Measurements from ENCODE around the gene ZFY. TPM values are rescaled to one million over a fixed set of nuclear protein-coding genes. Genes with fewer than 3 reads are reported as not detected.

ZFY gene
- 10 to 100 TPM in 1 of 2 donors, not detected in 1; 13.6 TPM for total RNA-seq
- long read RNA-seq = 0 reads

- ATAC-seq = peak in 1 of 2 donors; percentile 91
- intact Hi-C loops (cut with DNase I) = no loop called here
- no peak for DNase-seq
Observed at GRCh38 chrY:2934861-2935715, at the start of gene ZFY. TSS of gene ZFY (plus strand) at chrY:2935381. CDS start at chrY:2953937, 18,556 bp downstream.

DNA sequence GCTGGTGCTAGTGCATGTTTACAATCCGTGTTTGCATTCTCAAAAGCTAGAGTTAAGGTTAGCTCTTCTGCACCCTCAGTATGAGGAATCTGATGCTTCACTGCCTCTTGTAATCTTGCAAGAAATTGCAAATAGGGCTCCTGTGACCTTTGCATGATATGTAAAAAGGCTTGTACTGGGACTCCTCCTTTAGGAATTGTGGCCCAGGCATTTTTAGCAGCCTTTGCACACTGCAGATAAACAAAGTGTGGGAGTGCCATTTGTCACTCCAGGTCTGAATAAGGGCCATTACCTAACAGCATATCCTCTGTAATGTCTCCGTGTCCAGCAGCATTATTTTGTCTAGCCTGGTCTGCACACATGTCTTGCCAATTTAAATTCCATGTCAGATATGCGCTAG is 49.3 kb upstream of the ZFY start:
- intact Hi-C loops (cut with DNase I) = no loop called here
- no peak for ATAC-seq
- DNase-seq = no peak

- intact Hi-C loops (cut with DNase I) = no loop called here
- ATAC-seq (no peak), DNase-seq (no peak)
Observed at GRCh38 chrY:2887386-2887785, 47.8 kb upstream of the ZFY start.

- ATAC-seq (no peak), DNase-seq (no peak)
- intact Hi-C loops (cut with DNase I) = no loop called here
Observed at GRCh38 chrY:2887955-2888354, 47.2 kb upstream of the ZFY start.

GRCh38 chrY:2893471-2893870 is 41.7 kb upstream of the ZFY start:
- intact Hi-C loops (cut with DNase I) = no loop called here
- DNase-seq (no peak), ATAC-seq (peak in 1 of 2 donors; percentile 51)

DNA sequence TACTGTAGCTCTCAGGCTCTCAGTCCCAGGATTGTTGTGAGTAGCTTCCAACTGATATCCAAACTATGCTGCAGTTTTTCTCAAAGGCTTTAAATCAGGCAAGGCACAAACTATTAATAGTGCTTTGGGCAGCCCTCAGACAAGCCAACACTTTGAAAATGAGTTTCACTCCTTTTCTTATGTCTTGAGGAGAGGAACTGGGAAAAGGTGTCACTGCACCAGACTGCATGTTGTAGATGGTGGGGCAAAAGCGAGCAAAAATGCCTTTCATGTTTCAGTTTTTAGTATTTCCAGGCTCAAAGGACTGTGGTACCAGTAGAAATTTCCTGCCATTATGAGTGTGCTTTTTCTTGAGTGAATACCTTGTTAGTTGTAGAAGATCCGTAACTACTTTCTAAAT is 39.1 kb upstream of the ZFY start:
- intact Hi-C loops (cut with DNase I) = no loop called here
- ATAC-seq = no peak
- DNase-seq = no peak

GRCh38 chrY:2907356-2907755 is 27.8 kb upstream of the ZFY start:
- DNase-seq = no peak
- no peak for ATAC-seq
- intact Hi-C loops (cut with DNase I) = no loop called here

DNA sequence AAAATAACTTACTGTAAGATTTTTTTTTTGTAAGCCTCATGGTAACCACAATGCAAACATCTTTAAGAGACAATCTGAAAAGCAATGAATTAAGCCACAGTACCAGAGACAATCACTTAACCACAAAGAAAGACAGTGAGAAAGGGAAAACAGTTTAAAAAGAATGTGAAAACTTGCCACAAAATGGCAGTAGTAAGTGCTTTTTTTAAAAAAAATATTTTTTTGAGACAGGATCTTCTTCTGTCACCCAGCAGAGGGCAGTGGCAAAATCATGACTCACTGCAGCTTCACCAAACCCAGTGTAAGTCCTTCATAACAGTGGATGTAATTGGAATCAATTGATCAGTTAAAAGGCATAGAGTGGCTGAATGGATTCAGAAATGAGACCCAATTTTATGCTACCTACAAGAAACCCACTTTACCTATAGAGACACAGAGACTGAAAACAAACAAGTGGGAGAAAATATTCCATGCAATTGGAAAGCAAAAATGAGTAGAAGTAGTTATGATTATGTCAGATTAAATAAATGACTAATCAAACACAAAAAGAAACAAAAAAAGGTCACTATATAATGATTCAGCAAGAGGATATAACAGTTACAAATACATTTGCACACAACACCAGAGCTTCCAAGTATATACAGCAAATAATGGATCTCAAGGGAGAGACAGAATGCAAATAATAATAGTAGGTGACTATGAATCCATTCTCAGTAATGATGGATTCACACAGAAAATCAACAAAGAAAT is 21.9 kb upstream of the ZFY start:
- DNase-seq = no peak
- intact Hi-C loops (cut with DNase I) = no loop called here
- ATAC-seq = no peak

DNA sequence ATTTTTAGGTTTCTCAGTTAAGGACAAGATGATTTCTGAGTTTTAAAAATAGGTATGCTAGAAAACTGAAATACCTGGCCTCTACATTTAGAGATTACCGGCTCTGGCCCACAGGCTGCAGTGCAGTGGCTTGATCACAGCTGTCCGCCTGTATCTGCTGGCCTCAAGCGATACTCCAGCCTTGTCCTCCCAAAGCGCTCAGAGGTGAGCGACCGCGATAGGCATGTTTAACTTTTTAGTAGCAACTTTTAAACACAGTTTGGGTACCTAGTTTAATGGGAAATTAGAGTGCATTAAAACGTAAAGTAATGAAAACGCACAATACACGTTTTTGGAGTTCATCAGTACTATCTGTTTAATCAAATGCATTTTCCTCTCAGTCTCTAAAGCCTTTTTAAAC is 1.1 kb upstream of the ZFY start:
- DNase-seq = no peak
- ATAC-seq = no peak
- intact Hi-C loops (cut with DNase I) = no loop called here

GRCh38 chrY:2935716-2936435 is 695 bp downstream of the ZFY start:
- intact Hi-C loops (cut with DNase I) = no loop called here
- peak in 1 of 2 donors; percentile 92 for ATAC-seq
- DNase-seq = no peak

- intact Hi-C loops (cut with DNase I) = no loop called here
- ATAC-seq = no peak
Observed at GRCh38 chrY:2936436-2936750, 1.2 kb downstream of the ZFY start.

DNA sequence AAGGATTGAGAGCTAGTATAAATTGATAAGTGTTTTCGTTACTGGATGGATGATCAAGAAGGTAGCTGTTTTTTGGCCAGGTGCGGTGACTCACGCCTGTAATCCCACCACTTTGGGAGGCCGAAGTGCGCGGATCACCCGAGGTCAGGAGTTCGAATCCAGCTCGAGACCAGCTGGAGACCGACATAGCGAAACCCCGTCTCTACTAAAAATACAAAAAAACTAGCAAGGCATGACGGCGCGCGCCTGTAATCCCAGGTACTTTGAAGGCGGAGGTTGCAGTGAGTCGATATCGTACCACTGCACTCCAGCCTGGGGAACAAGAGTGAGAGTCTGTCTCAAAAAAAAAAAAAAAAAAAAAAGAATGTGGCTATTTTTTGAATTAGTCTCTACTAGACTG is 2.0 kb downstream of the ZFY start:
- intact Hi-C loops (cut with DNase I) = no loop called here
- no peak for ATAC-seq

More at GRCh38 chrY:2936436-2936750, 1.2 kb downstream of the ZFY start:
- no peak for DNase-seq

DNA sequence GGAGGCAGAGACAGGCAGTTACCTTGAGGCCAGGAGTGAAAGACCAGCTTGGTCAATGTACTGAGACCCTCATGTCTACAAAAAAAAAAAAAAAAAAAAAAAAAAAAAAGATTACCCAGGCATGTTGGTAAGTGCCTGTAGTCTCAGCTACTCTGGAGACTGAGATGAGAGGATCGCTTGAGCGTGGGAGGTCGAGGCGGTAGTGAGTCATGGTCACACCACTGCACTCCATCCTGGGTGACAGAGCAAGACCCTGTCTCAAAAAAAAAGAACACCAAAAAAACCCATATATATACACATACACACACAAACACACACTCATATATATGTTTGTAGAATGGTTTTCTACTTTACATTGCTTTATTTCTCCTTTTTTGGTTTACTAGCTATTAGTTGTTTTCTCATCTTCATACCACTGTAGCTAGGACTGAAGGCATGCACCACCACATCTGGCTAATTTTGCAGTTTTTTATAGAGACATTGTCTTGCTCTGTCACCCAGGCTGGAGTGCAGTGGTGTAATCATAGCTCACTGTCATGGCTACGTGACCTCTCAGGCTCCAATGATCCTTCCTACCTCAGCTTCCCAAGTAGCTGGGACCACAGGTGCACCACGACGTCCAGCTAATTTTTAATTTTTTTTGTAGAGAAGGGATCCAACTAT is 14.5 kb downstream of the ZFY start:
- ATAC-seq (no peak), DNase-seq (no peak)
- intact Hi-C loops (cut with DNase I) = no loop called here

More for the DNA sequence above, 2.0 kb downstream of the ZFY start:
- DNase-seq = no peak

- DNase-seq (no peak), ATAC-seq (no peak)
- intact Hi-C loops (cut with DNase I) = no loop called here
Observed at GRCh38 chrY:2950655-2951054, 15.5 kb downstream of the ZFY start.

- intact Hi-C loops (cut with DNase I) = no loop called here
- no peak for ATAC-seq
Observed at GRCh38 chrY:2952912-2953311, 17.7 kb downstream of the ZFY start.

DNA sequence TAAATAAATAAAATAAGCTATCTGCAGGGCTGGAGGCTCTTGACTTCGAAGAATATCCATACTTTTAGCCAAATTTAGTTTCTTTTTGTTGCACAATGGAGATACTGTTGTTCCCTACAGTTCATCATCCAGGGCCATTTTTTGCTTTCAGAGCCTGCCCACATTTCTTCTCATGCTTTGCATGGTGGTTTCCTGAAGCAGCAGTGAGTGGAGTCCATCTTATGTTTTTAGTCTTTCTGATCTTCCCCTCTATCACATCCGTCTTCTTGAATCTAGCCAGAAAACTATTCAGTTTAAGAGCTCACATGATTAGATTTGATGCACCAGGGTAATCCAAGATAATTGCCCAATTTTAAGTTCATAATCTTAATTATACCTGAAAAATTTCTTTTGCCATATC is 19.6 kb downstream of the ZFY start:
- ATAC-seq (no peak), DNase-seq (no peak)
- intact Hi-C loops (cut with DNase I) = no loop called here

More at GRCh38 chrY:2952912-2953311, 17.7 kb downstream of the ZFY start:
- DNase-seq = no peak

DNA sequence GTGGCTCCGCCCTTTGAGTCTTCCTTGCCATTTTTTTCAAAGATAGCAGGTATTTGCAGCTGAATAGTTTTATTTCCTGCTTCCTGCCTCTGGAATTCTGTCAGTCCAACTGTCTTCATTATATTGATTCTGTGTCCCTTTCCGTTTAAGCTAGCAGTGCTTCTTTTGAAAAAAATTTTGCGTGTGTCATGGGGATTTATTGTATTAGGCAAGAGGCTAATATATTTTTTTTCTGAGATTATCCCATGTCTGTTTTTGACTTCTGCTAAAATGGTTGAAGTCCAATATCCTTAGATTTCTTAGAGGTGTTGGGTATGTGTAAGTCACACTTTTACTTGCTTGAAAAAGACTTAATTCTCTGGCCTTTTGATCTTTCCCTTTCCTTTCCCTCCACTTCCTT is 20.4 kb downstream of the ZFY start:
- DNase-seq (no peak), ATAC-seq (no peak)
- intact Hi-C loops (cut with DNase I) = no loop called here

- intact Hi-C loops (cut with DNase I) = no loop called here
- DNase-seq (no peak), ATAC-seq (no peak)
Observed at GRCh38 chrY:2962061-2962460, 26.9 kb downstream of the ZFY start.

GRCh38 chrY:2964814-2965213 is 29.6 kb downstream of the ZFY start:
- DNase-seq = no peak
- intact Hi-C loops (cut with DNase I) = no loop called here
- ATAC-seq = no peak

DNA sequence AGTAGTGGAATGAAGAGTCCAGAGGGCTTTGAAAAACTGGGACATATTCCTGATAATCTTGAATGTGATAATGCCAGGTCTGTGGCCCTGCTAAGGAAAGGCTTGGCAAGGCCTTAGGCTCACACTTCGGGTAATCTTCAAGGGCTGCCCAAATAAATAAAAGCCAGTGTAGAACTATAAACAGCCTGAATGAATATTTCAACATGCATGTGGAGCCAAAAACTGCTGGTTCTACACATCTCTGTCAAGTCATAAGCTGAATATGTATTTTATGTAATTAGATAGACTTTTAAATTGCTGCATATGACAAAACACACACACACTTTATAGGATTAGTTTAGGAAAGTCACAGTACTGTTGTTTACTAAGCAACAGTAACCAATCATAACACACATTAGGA is 30.4 kb downstream of the ZFY start:
- no peak for ATAC-seq
- DNase-seq = no peak
- intact Hi-C loops (cut with DNase I) = no loop called here

Data from left cardiac atrium (tissue), 4 donors.